ENCODE measurements around the gene CTSW.

GRCh38 chr11:65928667-65929066 lies 49.0 kb downstream of the CTSW start:
- TF ChIP-seq POLR2A (IDR thresholded peaks at IDR 0.05; ENCODE audit: low read length), result no peak
- TF ChIP-seq GATA1 (IDR thresholded peaks at IDR 0.05; ENCODE audit: low read depth, low read length), result no peak

Data from erythroblast (primary cell).